Measurements from ENCODE around the gene IL11RA.
"Not testable (repeated sequence)": the region's sequence is repeated elsewhere in the genome, so short reads cannot be mapped to it uniquely, and the experiment has no call there.

The IL11RA gene

GRCh38 chr9:34629491-34629808, 22.5 kb upstream of the IL11RA start:
- DNase-seq (ENCODE audit: low read depth in 2 of 2) = no peak

- DNase-seq (ENCODE audit: low read depth in 2 of 2) = no peak
These were observed 21.4 kb upstream of the IL11RA start for GRCh38 chr9:34630402-34631154.

GRCh38 chr9:34633166-34633565, 18.8 kb upstream of the IL11RA start:
- no peak for DNase-seq (ENCODE audit: low read depth in 2 of 2)

GRCh38 chr9:34633851-34634550, 18.0 kb upstream of the IL11RA start:
- DNase-seq (ENCODE audit: low read depth in 2 of 2) = peak; percentile 33 to 49

GRCh38 chr9:34634551-34635248, 17.3 kb upstream of the IL11RA start:
- no peak for DNase-seq (ENCODE audit: low read depth in 2 of 2)

- DNase-seq (ENCODE audit: low read depth in 2 of 2) = no peak
These were observed 16.4 kb upstream of the IL11RA start for GRCh38 chr9:34635556-34635955.

- no peak for DNase-seq (ENCODE audit: low read depth in 2 of 2)
These were observed 15.1 kb upstream of the IL11RA start for GRCh38 chr9:34636791-34637355.

GRCh38 chr9:34637356-34638137, 14.4 kb upstream of the IL11RA start, which contains the start of gene SIGMAR1:
TSS of gene SIGMAR1 (minus strand) at chr9:34637787. CDS start at chr9:34637697, 90 bp downstream.
- peak; percentile 87 for DNase-seq (ENCODE audit: low read depth in 2 of 2)

- DNase-seq (ENCODE audit: low read depth in 2 of 2) = no peak
These were observed 13.9 kb upstream of the IL11RA start for GRCh38 chr9:34638138-34638445.

GRCh38 chr9:34639322-34639721, 12.7 kb upstream of the IL11RA start:
- not testable (repeated sequence) for DNase-seq (ENCODE audit: low read depth in 2 of 2)

- DNase-seq (ENCODE audit: low read depth in 2 of 2) = no peak
These were observed 9.3 kb upstream of the IL11RA start for GRCh38 chr9:34642679-34643078.

GRCh38 chr9:34644766-34645314, 7.1 kb upstream of the IL11RA start:
- no peak for DNase-seq (ENCODE audit: low read depth in 2 of 2)

- peak; percentile 94 for DNase-seq (ENCODE audit: low read depth in 2 of 2)
These were observed 5.5 kb upstream of the IL11RA start, which contains the start of gene GALT for GRCh38 chr9:34646211-34647083. TSS of gene GALT (plus strand) at chr9:34646675. CDS start at chr9:34646705, 30 bp downstream.

- no peak for DNase-seq (ENCODE audit: low read depth in 2 of 2)
These were observed 4.9 kb upstream of the IL11RA start for GRCh38 chr9:34647084-34647403.

GRCh38 chr9:34647651-34648050, 4.3 kb upstream of the IL11RA start:
- DNase-seq (ENCODE audit: low read depth in 2 of 2) = no peak

- DNase-seq (ENCODE audit: low read depth in 2 of 2) = no peak
These were observed 3.3 kb upstream of the IL11RA start for GRCh38 chr9:34648673-34649072.

- no peak for DNase-seq (ENCODE audit: low read depth in 2 of 2)
These were observed 1.2 kb upstream of the IL11RA start for GRCh38 chr9:34650816-34651215.

GRCh38 chr9:34651321-34651720, 664 bp upstream of the IL11RA start:
- DNase-seq (ENCODE audit: low read depth in 2 of 2) = no peak

GRCh38 chr9:34652602-34653000, 616 bp downstream of the IL11RA start:
- DNase-seq (ENCODE audit: low read depth in 2 of 2) = no peak
